ENCODE measurements around the gene RIT2.

Gene RIT2

GRCh38 chr18:42839408-42839807, 276.1 kb downstream of the RIT2 start:
- no peak for DNase-seq (ENCODE audit: insufficient read length, low spot score)
- FAIRE-seq, result no peak
- TF ChIP-seq, protein P1, sequence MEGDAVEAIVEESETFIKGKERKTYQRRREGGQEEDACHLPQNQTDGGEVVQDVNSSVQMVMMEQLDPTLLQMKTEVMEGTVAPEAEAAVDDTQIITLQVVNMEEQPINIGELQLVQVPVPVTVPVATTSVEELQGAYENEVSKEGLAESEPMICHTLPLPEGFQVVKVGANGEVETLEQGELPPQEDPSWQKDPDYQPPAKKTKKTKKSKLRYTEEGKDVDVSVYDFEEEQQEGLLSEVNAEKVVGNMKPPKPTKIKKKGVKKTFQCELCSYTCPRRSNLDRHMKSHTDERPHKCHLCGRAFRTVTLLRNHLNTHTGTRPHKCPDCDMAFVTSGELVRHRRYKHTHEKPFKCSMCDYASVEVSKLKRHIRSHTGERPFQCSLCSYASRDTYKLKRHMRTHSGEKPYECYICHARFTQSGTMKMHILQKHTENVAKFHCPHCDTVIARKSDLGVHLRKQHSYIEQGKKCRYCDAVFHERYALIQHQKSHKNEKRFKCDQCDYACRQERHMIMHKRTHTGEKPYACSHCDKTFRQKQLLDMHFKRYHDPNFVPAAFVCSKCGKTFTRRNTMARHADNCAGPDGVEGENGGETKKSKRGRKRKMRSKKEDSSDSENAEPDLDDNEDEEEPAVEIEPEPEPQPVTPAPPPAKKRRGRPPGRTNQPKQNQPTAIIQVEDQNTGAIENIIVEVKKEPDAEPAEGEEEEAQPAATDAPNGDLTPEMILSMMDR (IDR thresholded peaks at IDR 0.05; ENCODE audit: insufficient read depth, missing control alignments), result no peak

- FAIRE-seq (peak; percentile 46), DNase-seq (ENCODE audit: insufficient read length, low spot score) (no peak)
- TF ChIP-seq, protein P1 (IDR thresholded peaks at IDR 0.05; ENCODE audit: insufficient read depth, missing control alignments), result no peak
Measured at GRCh38 chr18:42838546-42839145, 276.8 kb downstream of the RIT2 start.

DNA sequence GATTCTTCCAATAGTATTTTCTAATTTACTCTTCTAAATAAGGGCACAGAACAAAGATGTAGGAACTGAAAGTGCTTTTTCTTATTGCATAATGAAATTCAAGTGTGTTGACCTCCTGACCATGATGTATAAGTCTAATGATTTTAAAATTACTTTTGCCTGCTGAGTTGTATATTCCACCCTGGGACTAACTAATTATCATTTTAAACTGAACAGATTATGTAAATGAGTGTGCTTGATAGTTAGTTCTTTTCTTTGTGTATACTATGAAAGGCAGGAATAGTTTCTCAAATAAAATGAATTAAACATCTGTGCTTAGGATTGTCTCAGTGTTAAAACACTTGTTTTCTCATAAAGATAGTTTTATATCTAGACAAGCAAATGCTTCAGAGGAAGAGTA, 284.5 kb downstream of the RIT2 start:
- DNase-seq (ENCODE audit: insufficient read length, low spot score) (no peak), FAIRE-seq (no peak)
- TF ChIP-seq, protein P1 (IDR thresholded peaks at IDR 0.05; ENCODE audit: insufficient read depth, missing control alignments), result no peak

GRCh38 chr18:42828881-42829280, 286.6 kb downstream of the RIT2 start:
- FAIRE-seq (no peak), DNase-seq (ENCODE audit: insufficient read length, low spot score) (no peak)
- TF ChIP-seq, protein P1 (IDR thresholded peaks at IDR 0.05; ENCODE audit: insufficient read depth, missing control alignments), result no peak

GRCh38 chr18:42824178-42824577, 291.3 kb downstream of the RIT2 start:
- FAIRE-seq (peak; percentile 96), DNase-seq (ENCODE audit: insufficient read length, low spot score) (no peak)
- TF ChIP-seq, protein P1 (IDR thresholded peaks at IDR 0.05; ENCODE audit: insufficient read depth, missing control alignments), result no peak

GRCh38 chr18:42822711-42823110, 292.8 kb downstream of the RIT2 start:
- TF ChIP-seq, protein P1 (IDR thresholded peaks at IDR 0.05; ENCODE audit: insufficient read depth, missing control alignments), result no peak
- FAIRE-seq (peak; percentile 73), DNase-seq (ENCODE audit: insufficient read length, low spot score) (no peak)

GRCh38 chr18:42821492-42821891, 294.0 kb downstream of the RIT2 start:
- no peak for FAIRE-seq
- no peak for DNase-seq (ENCODE audit: insufficient read length, low spot score)
- TF ChIP-seq, protein P1 (IDR thresholded peaks at IDR 0.05; ENCODE audit: insufficient read depth, missing control alignments), result no peak

Measured in D721Med (cell line).